GM23338 (cell line): ENCODE measurements around the gene SLC26A5. TPM values are rescaled to one million over a fixed set of nuclear protein-coding genes. Genes with fewer than 3 reads are reported as not detected.

ENCODE experiments used
- ATAC-seq: fragments of 200-7000 bp; cut with Tn5 transposase; 3 replicates; pipeline ENCODE4 v1.9.1; 2020
- DNase-seq: peaks from one replicate; pipeline ENCODE4 v3.0.0-alpha.2; 2015; ENCODE audit warnings: low spot score
- H2AFZ ChIP-seq: fragments of 200-600 bp; sonication (generic); 2 replicates; pipeline ENCODE4 v1.8.0; 2016; ENCODE audit warnings: antibody characterized with exemption, mild to moderate bottlenecking, moderate library complexity
- H3F3A ChIP-seq: fragments of 200-600 bp; sonication (generic); replicated peaks from 2 replicates; pipeline ENCODE4 v1.8.0; 2017; ENCODE audit warnings: antibody characterized with exemption, mixed run types, low read depth
- H3K27ac ChIP-seq: fragments of 200-600 bp; sonication (generic); 2 replicates; pipeline ENCODE4 v1.6.1; 2016; ENCODE audit warnings: low read depth
- H3K27me3 ChIP-seq: fragments of 200-600 bp; sonication (generic); 2 replicates; pipeline ENCODE4 v1.8.0; 2016; ENCODE audit warnings: mild to moderate bottlenecking, mixed run types, moderate library complexity; ENCODE audit not compliant: insufficient read depth
- H3K36me3 ChIP-seq: fragments of 200-600 bp; sonication (generic); 2 replicates; pipeline ENCODE4 v1.8.0; 2016; ENCODE audit warnings: mild to moderate bottlenecking; ENCODE audit not compliant: insufficient read depth
- H3K4me1 ChIP-seq: fragments of 200-600 bp; sonication (generic); 2 replicates; pipeline ENCODE4 v1.8.0; 2016; ENCODE audit warnings: mild to moderate bottlenecking, moderate library complexity; ENCODE audit not compliant: insufficient read depth
- H3K4me2 ChIP-seq: fragments of 200-600 bp; sonication (generic); 2 replicates; pipeline ENCODE4 v1.7.1; 2017; ENCODE audit warnings: mixed run types
- H3K4me3 ChIP-seq: fragments of 200-600 bp; sonication (generic); 2 replicates; pipeline ENCODE4 v1.6.1; 2016; ENCODE audit warnings: mixed run types
- H3K79me2 ChIP-seq: fragments of 200-600 bp; sonication (generic); replicated peaks from 2 replicates; pipeline ENCODE4 v1.8.0; 2017; ENCODE audit warnings: mild to moderate bottlenecking; ENCODE audit not compliant: insufficient read depth
- H3K9me2 ChIP-seq: fragments of 200-600 bp; sonication (generic); 2 replicates; pipeline ENCODE4 v1.8.0; 2017; ENCODE audit not compliant: insufficient read depth
- H4K20me1 ChIP-seq: fragments of 200-600 bp; sonication (generic); replicated peaks from 2 replicates; pipeline ENCODE4 v1.8.0; 2017; ENCODE audit warnings: mild to moderate bottlenecking; ENCODE audit not compliant: insufficient read depth
- H3K27ac Mint-ChIP-seq: 2 replicates; pipeline ENCODE4 v1.8.0; 2020; ENCODE audit warnings: inconsistent platforms, mild to moderate bottlenecking, moderate library complexity, mixed read lengths
- H3K27me3 Mint-ChIP-seq: 3 replicates; pipeline ENCODE4 v1.8.0; 2022; ENCODE audit warnings: low read depth, mild to moderate bottlenecking, moderate library complexity, mixed read lengths, inconsistent platforms; ENCODE audit not compliant: insufficient read depth, poor library complexity
- H3K36me3 Mint-ChIP-seq: 3 replicates; pipeline ENCODE4 v1.8.0; 2021; ENCODE audit warnings: low read depth, mild to moderate bottlenecking, inconsistent platforms, moderate library complexity, mixed read lengths
- H3K4me1 Mint-ChIP-seq: 3 replicates; pipeline ENCODE4 v1.8.0; 2020; ENCODE audit warnings: mild to moderate bottlenecking, inconsistent platforms, mixed read lengths
- H3K4me3 Mint-ChIP-seq: 3 replicates; pipeline ENCODE4 v1.8.0; 2021; ENCODE audit warnings: moderate library complexity, mild to moderate bottlenecking, inconsistent platforms, mixed read lengths
- H3K9me3 Mint-ChIP-seq: 3 replicates; pipeline ENCODE4 v1.8.0; 2020; ENCODE audit warnings: moderate library complexity, mild to moderate bottlenecking, inconsistent platforms, mixed read lengths
- ETS1 ChIP-seq: IDR thresholded peaks from 2 replicates; pipeline ENCODE4 v1.6.1; 2016; ENCODE audit warnings: antibody characterized with exemption
- EZH2 ChIP-seq: fragments of 200-600 bp; sonication (generic); IDR thresholded peaks from one replicate; pipeline ENCODE4 v1.8.0; 2017; ENCODE audit warnings: antibody characterized with exemption, mild to moderate bottlenecking, low read depth; ENCODE audit not compliant: unreplicated experiment
- POLR2AphosphoS5 ChIP-seq: IDR thresholded peaks from 2 replicates; pipeline ENCODE4 v1.6.1; 2016; ENCODE audit warnings: antibody characterized with exemption, low read depth
- REST ChIP-seq: IDR thresholded peaks from one replicate; pipeline ENCODE4 v1.6.1; 2018; ENCODE audit warnings: antibody characterized with exemption; ENCODE audit not compliant: unreplicated experiment
- STAT1 ChIP-seq: IDR thresholded peaks from one replicate; pipeline ENCODE4 v1.6.1; 2016; ENCODE audit warnings: antibody characterized with exemption; ENCODE audit not compliant: unreplicated experiment
- ZNF331 ChIP-seq: fragments of 250-450 bp; sonication (Bioruptor Pico); IDR thresholded peaks from 2 replicates; pipeline ENCODE4 v1.5.0; 2020; ENCODE audit warnings: low read depth, mild to moderate bottlenecking, moderate library complexity
- ZNF462 ChIP-seq: fragments of 250-450 bp; sonication (Bioruptor Pico); IDR thresholded peaks from 2 replicates; pipeline ENCODE4 v1.5.0; 2020; ENCODE audit warnings: mild to moderate bottlenecking, moderate library complexity
- polyA plus RNA-seq: library from polyadenylated mRNA; unstranded; fragments of >200 nt; fragmentation: Nextera tagmentation; extraction: Ambion mirVana; gene quantifications from 2 replicates; pipeline ENCODE4 v1.2.1, GENCODE V29; 2016
- total RNA-seq: library from RNA; depleted of rRNA; stranded (reverse); fragments of >200 nt; shearing (Covaris generic); gene quantifications from 2 replicates; pipeline ENCODE4 v1.2.3, GENCODE V29; 2014

SLC26A5 gene
- total and polyA plus RNA-seq, 2 experiments from 2014 or later = 0.49 to 1.0 TPM

- Histone ChIP-seq H3K36me3 (no peaks in the 10 kb centered on the region), H3K9me2 (no peaks in the 10 kb centered on the region), H3K79me2 (no peaks in the 10 kb centered on the region), H3K4me1 (no peaks in the 10 kb centered on the region), H2AFZ (no peak overlapping the region), H4K20me1 (no peaks in the 10 kb centered on the region), H3K4me3 (no peak overlapping the region), H3K4me2 (no peak overlapping the region), H3K27ac (no peak overlapping the region), H3K27me3 (no peaks in the 10 kb centered on the region), H3F3A (0 out of 2 replicates have a peak, but pooled peaks cover 8% of the 10 kb centered on the region)
- Mint-ChIP-seq H3K4me3 (no peak overlapping the region), H3K4me1 (no peaks in the 10 kb centered on the region), H3K27me3 (no peaks in the 10 kb centered on the region), H3K9me3 (no peaks in the 10 kb centered on the region), H3K27ac (no peak overlapping the region), H3K36me3 (no peaks in the 10 kb centered on the region)
- ATAC-seq (no peak), DNase-seq (no peak)
- TF ChIP-seq STAT1 = no peak
- no peak for TF ChIP-seq ETS1
- TF ChIP-seq POLR2AphosphoS5 = no peak
- no peak for TF ChIP-seq EZH2
- TF ChIP-seq REST = no peak
These were observed 64.6 kb downstream of the SLC26A5 start for GRCh38 chr7:103381280-103382031.

GRCh38 chr7:103380395-103381191 lies 65.4 kb downstream of the SLC26A5 start:
- no peaks in the 10 kb centered on the region for H3K79me2 ChIP-seq
- no peak for DNase-seq
- no peaks in the 10 kb centered on the region for H4K20me1 ChIP-seq
- H3K27ac Mint-ChIP-seq = no peak overlapping the region
- no peaks in the 10 kb centered on the region for H3K9me3 Mint-ChIP-seq
- no peak overlapping the region for H2AFZ ChIP-seq
- H3K36me3 Mint-ChIP-seq = no peaks in the 10 kb centered on the region
- H3K4me3 Mint-ChIP-seq = no peak overlapping the region
- no peaks in the 10 kb centered on the region for H3K4me1 Mint-ChIP-seq
- no peaks in the 10 kb centered on the region for H3K27me3 ChIP-seq
- H3K27ac ChIP-seq = no peak overlapping the region
- H3F3A ChIP-seq = 0 out of 2 replicates have a peak, but pooled peaks cover 8% of the 10 kb centered on the region
- no peaks in the 10 kb centered on the region for H3K9me2 ChIP-seq
- no peak overlapping the region for H3K4me2 ChIP-seq
- no peaks in the 10 kb centered on the region for H3K4me1 ChIP-seq
- H3K27me3 Mint-ChIP-seq = no peaks in the 10 kb centered on the region
- ATAC-seq = no peak
- no peaks in the 10 kb centered on the region for H3K36me3 ChIP-seq
- no peak overlapping the region for H3K4me3 ChIP-seq
- no peak for TF ChIP-seq ZNF462 (CRISPR knock-in tag)
- TF ChIP-seq ZNF331 = no peak
- TF ChIP-seq STAT1 = no peak
